Measurements from ENCODE around the gene VEGFB. TPM values are rescaled to one million over a fixed set of nuclear protein-coding genes. Genes with fewer than 3 reads are reported as not detected.

Gene VEGFB
- total RNA-seq, 1 experiment from 2014 or later: 47.5 TPM

DNA sequence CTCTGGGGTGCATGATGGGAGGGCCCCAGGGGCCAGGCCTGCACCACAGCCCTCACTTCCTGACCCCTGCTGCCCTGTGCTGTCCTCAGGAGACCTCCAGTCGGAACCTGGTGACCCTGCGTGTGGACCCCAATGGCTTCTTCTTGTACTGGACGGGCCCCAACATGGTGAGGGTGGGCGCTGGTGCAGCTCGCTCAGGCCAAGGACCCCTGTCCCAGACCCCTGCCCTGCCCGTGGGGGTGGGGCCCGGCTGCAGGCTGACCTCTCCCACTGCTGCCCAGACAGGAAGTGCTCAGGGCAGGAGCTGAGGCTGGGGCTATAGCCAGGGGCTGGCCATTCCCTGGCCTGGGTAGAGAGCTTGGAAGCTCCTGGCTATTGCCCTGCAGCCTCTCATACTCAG is 19.9 kb downstream of the VEGFB start:
- peaks cover 41% of the 10 kb centered on the region for H3K79me2 ChIP-seq (ENCODE audit: insufficient read depth, low read length)
- H3K27me3 ChIP-seq (ENCODE audit: insufficient read depth, low read length): no peaks in the 10 kb centered on the region
- no peaks in the 10 kb centered on the region for H3K9me2 ChIP-seq (ENCODE audit: insufficient read depth)
- POLR2A ChIA-PET: interaction anchor here (1.5 kb wide), 1 partner anchor 101 kb away, joined by 3 read pairs; no protein-coding TSS in a partner anchor
- no peak overlapping the region for H3K4me3 ChIP-seq (replicated peaks in 1 of 2; ENCODE audit: low read depth in 1 of 2, low read length in 2 of 2)
- RAD21 ChIA-PET (ENCODE audit: low non-redundant PET in 1 of 2, low total read pairs in 2 of 2, uncharacterized antibody in 2 of 2, unreplicated experiment in 2 of 2): no interaction called here
- H3K4me2 ChIP-seq (ENCODE audit: low read length): no peak overlapping the region
- CTCF ChIA-PET: interaction anchor here (1.0 kb wide), 1 partner anchor 102 kb away, joined by 6 read pairs; no protein-coding TSS in a partner anchor
- no peak for DNase-seq (ENCODE audit: low read depth, low spot score)
- no peaks in the 10 kb centered on the region for H3K9me3 ChIP-seq (ENCODE audit: control insufficient read depth in 1 of 2, insufficient read depth in 1 of 2, low read depth in 1 of 2, low read length in 2 of 2)
- no peak overlapping the region for H3K9ac ChIP-seq (ENCODE audit: low read length)
- no TSS peak for BruUV-seq (replicated peaks)
- H3K4me1 ChIP-seq (ENCODE audit: control insufficient read depth in 1 of 2, insufficient read depth in 2 of 2, low read length in 2 of 2): peaks cover 19 to 45% of the 10 kb centered on the region in 2 experiments
- H3K36me3 ChIP-seq (ENCODE audit: control insufficient read depth in 1 of 2, insufficient read depth in 2 of 2, low read length in 2 of 2): peaks cover 21 to 35% of the 10 kb centered on the region in 2 experiments; a peak in 3 of 4 replicates
- no peaks in the 10 kb centered on the region for H4K20me1 ChIP-seq (ENCODE audit: insufficient read depth)
- ATAC-seq: no peak
- intact Hi-C loops (cut with micrococcal nuclease): no loop called here
- H2AFZ ChIP-seq (ENCODE audit: low read depth, low read length, poor library complexity, severe bottlenecking): no peak overlapping the region
- no peak overlapping the region; the same call in 1 of the 2 replicates for H3K27ac ChIP-seq (ENCODE audit: low read depth, low read length)
- TF ChIP-seq SIN3A (IDR thresholded peaks at IDR 0.05; ENCODE audit: low read depth) (no peak), CEBPB (IDR thresholded peaks at IDR 0.05; ENCODE audit: low read depth) (no peak)

DNA sequence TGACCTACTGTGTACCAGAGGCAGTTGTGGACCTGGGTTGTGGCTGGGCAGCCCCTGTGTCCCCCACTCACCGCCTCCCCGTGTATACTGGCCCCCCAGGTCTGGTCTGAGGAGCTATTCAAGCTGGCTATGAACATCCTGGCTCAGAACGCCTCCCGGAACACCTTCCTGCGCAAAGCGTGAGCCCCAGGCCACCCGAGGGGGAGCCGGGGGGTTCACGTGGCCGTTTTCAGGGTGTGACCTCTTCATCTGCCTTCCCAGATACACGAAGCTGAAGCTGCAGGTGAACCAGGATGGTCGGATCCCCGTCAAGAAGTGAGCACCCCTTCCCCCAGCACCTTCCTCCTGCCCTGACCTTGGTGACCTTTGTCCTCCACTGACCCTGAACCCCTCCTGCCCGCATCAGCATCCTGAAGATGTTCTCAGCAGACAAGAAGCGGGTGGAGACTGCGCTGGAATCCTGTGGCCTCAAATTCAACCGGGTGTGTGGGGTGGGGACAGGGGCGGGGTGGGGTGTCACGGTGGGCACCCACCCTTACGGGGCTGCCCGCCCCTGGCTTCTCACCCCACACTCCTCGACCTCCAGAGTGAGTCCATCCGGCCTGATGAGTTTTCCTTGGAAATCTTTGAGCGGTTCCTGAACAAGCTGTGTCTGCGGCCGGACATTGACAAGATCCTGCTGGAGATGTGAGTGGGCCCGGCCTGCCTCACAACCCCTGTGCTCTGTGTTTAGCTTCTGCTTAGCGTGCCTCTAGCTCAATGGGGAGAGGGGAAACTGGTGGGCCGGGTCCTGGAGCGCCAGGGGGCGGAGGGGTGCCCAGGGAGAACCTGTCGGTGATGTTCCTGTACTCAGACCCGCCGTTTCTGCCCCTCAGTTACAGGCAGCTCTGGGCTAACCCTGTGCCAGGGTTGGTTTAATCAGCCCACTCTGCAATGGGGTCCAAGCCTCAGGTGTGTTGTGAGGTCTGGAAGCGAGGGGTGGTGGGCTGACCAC is 21.0 kb downstream of the VEGFB start:
- Histone ChIP-seq H3K9me2 (ENCODE audit: insufficient read depth) (no peaks in the 10 kb centered on the region), H3K36me3 (ENCODE audit: control insufficient read depth in 1 of 2, insufficient read depth in 2 of 2, low read length in 2 of 2) (peaks cover 27 to 41% of the 10 kb centered on the region in 2 experiments; a peak in 3 of 4 replicates), H3K4me2 (ENCODE audit: low read length) (no peak overlapping the region), H3K4me3 (replicated peaks in 1 of 2; ENCODE audit: low read depth in 1 of 2, low read length in 2 of 2) (no peak overlapping the region), H4K20me1 (ENCODE audit: insufficient read depth) (no peaks in the 10 kb centered on the region), H3K4me1 (ENCODE audit: control insufficient read depth in 1 of 2, insufficient read depth in 2 of 2, low read length in 2 of 2) (peaks cover 16 to 37% of the 10 kb centered on the region in 2 experiments), H3K9ac (ENCODE audit: low read length) (no peak overlapping the region), H2AFZ (ENCODE audit: low read depth, low read length, poor library complexity, severe bottlenecking) (no peak overlapping the region), H3K9me3 (ENCODE audit: control insufficient read depth in 1 of 2, insufficient read depth in 1 of 2, low read depth in 1 of 2, low read length in 2 of 2) (no peaks in the 10 kb centered on the region), H3K79me2 (ENCODE audit: insufficient read depth, low read length) (peaks cover 41% of the 10 kb centered on the region), H3K27ac (ENCODE audit: low read depth, low read length) (no peak overlapping the region), H3K27me3 (ENCODE audit: insufficient read depth, low read length) (no peaks in the 10 kb centered on the region)
- no peak for DNase-seq (ENCODE audit: low read depth, low spot score)
- ATAC-seq: no peak
- ChIA-PET RAD21 (ENCODE audit: low non-redundant PET in 1 of 2, low total read pairs in 2 of 2, uncharacterized antibody in 2 of 2, unreplicated experiment in 2 of 2) (no interaction called here), POLR2A (interaction anchor here (1.1 kb wide), 1 partner anchor 13 kb away, joined by 3 read pairs; no protein-coding TSS in a partner anchor), CTCF (interaction anchor here (1.1 kb wide), 1 partner anchor 49 kb away, joined by 3 read pairs; no protein-coding TSS in a partner anchor)
- BruUV-seq (replicated peaks): no TSS peak
- intact Hi-C loops (cut with micrococcal nuclease): no loop called here
- TF ChIP-seq ZFX (IDR thresholded peaks at IDR 0.05): no peak
- TF ChIP-seq POLR2A (IDR thresholded peaks at IDR 0.05; ENCODE audit: borderline replicate concordance, extremely low read depth, insufficient read depth, insufficient read length): no peak
- TF ChIP-seq, protein P1, sequence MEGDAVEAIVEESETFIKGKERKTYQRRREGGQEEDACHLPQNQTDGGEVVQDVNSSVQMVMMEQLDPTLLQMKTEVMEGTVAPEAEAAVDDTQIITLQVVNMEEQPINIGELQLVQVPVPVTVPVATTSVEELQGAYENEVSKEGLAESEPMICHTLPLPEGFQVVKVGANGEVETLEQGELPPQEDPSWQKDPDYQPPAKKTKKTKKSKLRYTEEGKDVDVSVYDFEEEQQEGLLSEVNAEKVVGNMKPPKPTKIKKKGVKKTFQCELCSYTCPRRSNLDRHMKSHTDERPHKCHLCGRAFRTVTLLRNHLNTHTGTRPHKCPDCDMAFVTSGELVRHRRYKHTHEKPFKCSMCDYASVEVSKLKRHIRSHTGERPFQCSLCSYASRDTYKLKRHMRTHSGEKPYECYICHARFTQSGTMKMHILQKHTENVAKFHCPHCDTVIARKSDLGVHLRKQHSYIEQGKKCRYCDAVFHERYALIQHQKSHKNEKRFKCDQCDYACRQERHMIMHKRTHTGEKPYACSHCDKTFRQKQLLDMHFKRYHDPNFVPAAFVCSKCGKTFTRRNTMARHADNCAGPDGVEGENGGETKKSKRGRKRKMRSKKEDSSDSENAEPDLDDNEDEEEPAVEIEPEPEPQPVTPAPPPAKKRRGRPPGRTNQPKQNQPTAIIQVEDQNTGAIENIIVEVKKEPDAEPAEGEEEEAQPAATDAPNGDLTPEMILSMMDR (IDR thresholded peaks at IDR 0.05 in 2 of 3, conservative IDR thresholded peaks at IDR 0.05 in 1 of 3; ENCODE audit: borderline replicate concordance in 1 of 3, insufficient read depth in 1 of 3, low read depth in 2 of 3, low read length in 2 of 3): no peak
- no peak for TF ChIP-seq SRF (IDR thresholded peaks at IDR 0.05; ENCODE audit: low read depth)
- no peak for TF ChIP-seq EZH2phosphoT487 (IDR thresholded peaks at IDR 0.05; ENCODE audit: borderline replicate concordance)
- TF ChIP-seq EZH2 (IDR thresholded peaks at IDR 0.05): no peak
- no peak for TF ChIP-seq RAD21 (IDR thresholded peaks at IDR 0.05; ENCODE audit: low read depth)
- no peak for TF ChIP-seq CBX3 (IDR thresholded peaks at IDR 0.05; ENCODE audit: low read depth)
- no peak for TF ChIP-seq JUND (IDR thresholded peaks at IDR 0.05)
- no peak for TF ChIP-seq SP1 (IDR thresholded peaks at IDR 0.05; ENCODE audit: low read depth)
- no peak for TF ChIP-seq CEBPB (IDR thresholded peaks at IDR 0.05; ENCODE audit: low read depth)
- TF ChIP-seq, protein P2, sequence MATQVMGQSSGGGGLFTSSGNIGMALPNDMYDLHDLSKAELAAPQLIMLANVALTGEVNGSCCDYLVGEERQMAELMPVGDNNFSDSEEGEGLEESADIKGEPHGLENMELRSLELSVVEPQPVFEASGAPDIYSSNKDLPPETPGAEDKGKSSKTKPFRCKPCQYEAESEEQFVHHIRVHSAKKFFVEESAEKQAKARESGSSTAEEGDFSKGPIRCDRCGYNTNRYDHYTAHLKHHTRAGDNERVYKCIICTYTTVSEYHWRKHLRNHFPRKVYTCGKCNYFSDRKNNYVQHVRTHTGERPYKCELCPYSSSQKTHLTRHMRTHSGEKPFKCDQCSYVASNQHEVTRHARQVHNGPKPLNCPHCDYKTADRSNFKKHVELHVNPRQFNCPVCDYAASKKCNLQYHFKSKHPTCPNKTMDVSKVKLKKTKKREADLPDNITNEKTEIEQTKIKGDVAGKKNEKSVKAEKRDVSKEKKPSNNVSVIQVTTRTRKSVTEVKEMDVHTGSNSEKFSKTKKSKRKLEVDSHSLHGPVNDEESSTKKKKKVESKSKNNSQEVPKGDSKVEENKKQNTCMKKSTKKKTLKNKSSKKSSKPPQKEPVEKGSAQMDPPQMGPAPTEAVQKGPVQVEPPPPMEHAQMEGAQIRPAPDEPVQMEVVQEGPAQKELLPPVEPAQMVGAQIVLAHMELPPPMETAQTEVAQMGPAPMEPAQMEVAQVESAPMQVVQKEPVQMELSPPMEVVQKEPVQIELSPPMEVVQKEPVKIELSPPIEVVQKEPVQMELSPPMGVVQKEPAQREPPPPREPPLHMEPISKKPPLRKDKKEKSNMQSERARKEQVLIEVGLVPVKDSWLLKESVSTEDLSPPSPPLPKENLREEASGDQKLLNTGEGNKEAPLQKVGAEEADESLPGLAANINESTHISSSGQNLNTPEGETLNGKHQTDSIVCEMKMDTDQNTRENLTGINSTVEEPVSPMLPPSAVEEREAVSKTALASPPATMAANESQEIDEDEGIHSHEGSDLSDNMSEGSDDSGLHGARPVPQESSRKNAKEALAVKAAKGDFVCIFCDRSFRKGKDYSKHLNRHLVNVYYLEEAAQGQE (IDR thresholded peaks at IDR 0.05; ENCODE audit: low read depth): no peak
- no peak for TF ChIP-seq POLR2AphosphoS5 (IDR thresholded peaks at IDR 0.05; ENCODE audit: low read depth, low read length)
